Heart right ventricle (tissue), 16 donors: Measurements from ENCODE around the gene TMEM183A. TPM values are rescaled to one million over a fixed set of nuclear protein-coding genes. Genes with fewer than 3 reads are reported as not detected.

ENCODE experiments used
- ATAC-seq, 8 donors: fragments of 200-7000 bp; cut with Tn5 transposase; one replicate each; pipeline ENCODE4 v1.9.1; 2020; ENCODE audit warnings: mild to moderate bottlenecking in 8 of 8, moderate library complexity in 8 of 8, moderate number of reproducible peaks in 1 of 8
- DNase-seq, 2 donors: peaks; one replicate each; pipeline ENCODE4 v3.0.0-alpha.2; 2020
- H3K27ac ChIP-seq, 10 donors: fragments of 200-600 bp; sonication (generic) in 2 of 10; one replicate each; pipeline versions ENCODE4 v1.5.0 to v1.8.0; 2020 to 2022; ENCODE audit warnings: mild to moderate bottlenecking in 3 of 10
- H3K27me3 ChIP-seq, 7 donors: fragments of 200-600 bp; one replicate each; pipeline ENCODE4 v1.8.0; 2021 to 2022; ENCODE audit warnings: mild to moderate bottlenecking in 2 of 7
- H3K36me3 ChIP-seq, 9 donors: fragments of 200-600 bp; sonication (generic) in 1 of 9; one replicate each; pipeline versions ENCODE4 v1.5.0 to v1.8.0; 2020 to 2022; ENCODE audit warnings: mild to moderate bottlenecking in 2 of 9
- H3K4me1 ChIP-seq, 9 donors: fragments of 200-600 bp; sonication (generic) in 1 of 9; one replicate each; pipeline versions ENCODE4 v1.5.0 to v1.8.0; 2020 to 2022; ENCODE audit warnings: mild to moderate bottlenecking in 4 of 9
- H3K4me3 ChIP-seq, 10 donors: fragments of 200-600 bp; sonication (generic) in 2 of 10; one replicate each; pipeline versions ENCODE4 v1.5.0 to v1.8.0; 2020 to 2022; ENCODE audit warnings: mild to moderate bottlenecking in 7 of 10, moderate library complexity in 2 of 10
- H3K9me3 ChIP-seq, 11 donors: fragments of 200-600 bp in 10 of 11; sonication (generic) in 2 of 11; one replicate each; pipeline versions ENCODE4 v1.5.0 to v1.8.0; 2013 to 2022; ENCODE audit warnings: mild to moderate bottlenecking in 2 of 11, control low read depth in 1 of 11, moderate library complexity in 1 of 11
- CTCF ChIP-seq, 9 donors: fragments of 200-600 bp; sonication (generic) in 2 of 9; IDR thresholded peaks; one replicate each; pipeline versions ENCODE4 v1.5.0 to v1.8.0; 2021 to 2022; ENCODE audit warnings: antibody characterized with exemption in 9 of 9, mild to moderate bottlenecking in 5 of 9, moderate library complexity in 1 of 9
- WGBS, 2 donors: extraction: QIAGEN DNeasy Blood & Tissue Kit; methylation state at CpG; one replicate each; pipeline ENCODE4 v1.1.7; 2013; ENCODE audit warnings: inconsistent platforms in 1 of 2; 5-methylcytosine and 5-hydroxymethylcytosine counted together
- intact Hi-C, 10 donors: fragments of 100-400 bp; cut with DNase I; formaldehyde crosslinking; loops; one replicate each; pipeline versions ENCODE4 v1.11.1 to v1.14.2; 2022
- polyA plus RNA-seq, 2 donors: library from polyadenylated mRNA; stranded (reverse); fragments of 200-250 nt; gene quantifications; one replicate each; pipeline ENCODE4 v1.2.3, GENCODE V29; 2013
- total RNA-seq, 10 donors: library from RNA; stranded (reverse); fragmentation: NEBNext Ultra II Directional in 3 of 10; extraction: Animal tissue kit (Norgen Biotek cat#: 25700) in 3 of 10; gene quantifications; one replicate each; pipeline versions ENCODE4 v1.2.1 to v1.2.4, GENCODE V29; 2021 to 2023
- donor health status: Arrhythmogenic right ventricular cardiomyopathy.
- donor health status: ischemic (EF 13 %, LVEDD 7.1; RV severe dilation, severe dysfunction).
- donor health status: healthy with polysubstance abuse.
- donor health status: DM: no; HTN: yes; CAD: no.
- donor health status: DM: no; HTN: no; CAD: no.
- donor health status: ischemic (EF 25% LVEDD 6.9; RV normal size, moderate dysfunction).
- donor health status: ischemic (EF 25% LVEDD 5.7; RV mildly dilated, moderate dysfunction).
- donor health status: healthy.
- donor health status: DM: yes; HTN: yes; CAD: no.
- donor health status: Ischemic cardiomyopathy.
- donor health status: ischemic (EF 35%, LVEDD 5.7; RV mildly dilated, moderate dysfunction).
- donor health status: nonischemic (EF 11% LVEDD 7.7; RV severe dilation, severe dysfunction).
- donor health status: DM: yes; HTN: yes; CAD: no.
- donor health status: PGD.
- donor health status: ischemic (EF 29% LVEDD 5.4; RV normal size, mild dysfunction).
- donor health status: nonischemic (EF 23%, LVEDD 6.1; RV moderate dilation, normal function).

TMEM183A gene
- total and polyA plus RNA-seq, 12 donors = 11.5 to 38.1 (median 21.1) TPM

- no peaks in the 10 kb centered on the region for H3K9me3 ChIP-seq
- peaks cover 19 to 47% (median 29%) of the 10 kb centered on the region in 9 donors for H3K4me1 ChIP-seq
- WGBS, 2 donors = 88 to 90% methylated on average over 7 of the region's 7 CpGs
- no peak for DNase-seq
- peaks cover 0 to 30% (median 0%) of the 10 kb centered on the region in 9 donors for H3K36me3 ChIP-seq
- ATAC-seq = no peak
- intact Hi-C loops = no loop called here
- no peak overlapping the region for H3K4me3 ChIP-seq
- H3K27ac ChIP-seq = peak overlapping the region in 2 of 10 donors; percentile 14 to 57
- TF ChIP-seq CTCF (IDR thresholded peaks at IDR 0.05) = no peak
- no peaks in the 10 kb centered on the region for H3K27me3 ChIP-seq
Observed at GRCh38 chr1:203065191-203065590, 58.0 kb downstream of the TMEM183A start.

GRCh38 chr1:203065986-203066385 is 58.8 kb downstream of the TMEM183A start:
- Histone ChIP-seq H3K4me3 (no peak overlapping the region), H3K9me3 (no peaks in the 10 kb centered on the region), H3K4me1 (peaks cover 19 to 55% (median 37%) of the 10 kb centered on the region in 9 donors), H3K36me3 (peaks cover 0 to 24% (median 0%) of the 10 kb centered on the region in 9 donors), H3K27me3 (no peaks in the 10 kb centered on the region), H3K27ac (peak overlapping the region in 5 of 10 donors; percentile 7 to 89 (median 57))
- ATAC-seq = peak in 3 of 8 donors; percentile 28 to 39 (median 33)
- intact Hi-C loops = no loop called here
- 44 to 63% methylated on average over 2 of the region's 2 CpGs for WGBS, 2 donors
- no peak for DNase-seq
- TF ChIP-seq CTCF (IDR thresholded peaks at IDR 0.05) = no peak

GRCh38 chr1:203066965-203067364 is 59.8 kb downstream of the TMEM183A start:
- H3K36me3 ChIP-seq = peaks cover 0 to 20% (median 0%) of the 10 kb centered on the region in 9 donors
- peaks cover 19 to 65% (median 43%) of the 10 kb centered on the region in 9 donors for H3K4me1 ChIP-seq
- no peaks in the 10 kb centered on the region for H3K9me3 ChIP-seq
- DNase-seq = no peak
- H3K4me3 ChIP-seq = no peak overlapping the region
- intact Hi-C loops = no loop called here
- no peak for TF ChIP-seq CTCF (IDR thresholded peaks at IDR 0.05)
- peak overlapping the region in 5 of 10 donors; percentile 31 to 89 (median 86) for H3K27ac ChIP-seq
- no peaks in the 10 kb centered on the region for H3K27me3 ChIP-seq
- WGBS, 2 donors = 94 to 97% methylated on average over 3 of the region's 3 CpGs
- ATAC-seq = no peak

GRCh38 chr1:203069030-203069747 is 62.0 kb downstream of the TMEM183A start:
- intact Hi-C loops = no loop called here
- ATAC-seq = peak; percentile 90 to 96 (median 92)
- Histone ChIP-seq H3K27me3 (peaks cover 0 to 6% (median 0%) of the 10 kb centered on the region in 7 donors), H3K9me3 (no peaks in the 10 kb centered on the region), H3K4me1 (peaks cover 19 to 87% (median 47%) of the 10 kb centered on the region in 9 donors), H3K4me3 (no peak overlapping the region), H3K27ac (peak overlapping the region; percentile 59 to 89 (median 86)), H3K36me3 (peaks cover 0 to 9% (median 0%) of the 10 kb centered on the region in 9 donors)
- DNase-seq = peak in 1 of 2 donors; percentile 68
- 1 to 5% methylated on average over 4 of the region's 4 CpGs for WGBS, 2 donors
- no peak for TF ChIP-seq CTCF (IDR thresholded peaks at IDR 0.05)
